Vagina (tissue), 2 donors: Measurements from ENCODE around the gene MXRA7. TPM values are rescaled to one million over a fixed set of nuclear protein-coding genes. Genes with fewer than 3 reads are reported as not detected.
"Not testable (repeated sequence)": the region's sequence is repeated elsewhere in the genome, so short reads cannot be mapped to it uniquely, and the experiment has no call there.

Experiments
- DNase-seq, 2 donors: peaks; one replicate each; pipeline ENCODE4 v3.0.0-alpha.2; 2017; ENCODE audit errors: extremely low spot score in 2 of 2
- H3K27ac ChIP-seq: fragments of 200-600 bp; sonication (generic); one replicate; pipeline ENCODE4 v1.5.1; 2019
- H3K27me3 ChIP-seq: fragments of 200-600 bp; sonication (generic); one replicate; pipeline ENCODE4 v1.5.1; 2019
- H3K36me3 ChIP-seq, 2 donors: fragments of 200-600 bp; sonication (generic); one replicate each; pipeline ENCODE4 v1.5.1; 2017 to 2019
- H3K4me1 ChIP-seq: fragments of 200-600 bp; sonication (generic); one replicate; pipeline ENCODE4 v1.5.1; 2019
- H3K4me3 ChIP-seq, 2 donors: fragments of 200-600 bp; sonication (generic); 1 replicate in 1 of 2; 2 replicates in 1 of 2; pipeline ENCODE4 v1.5.1; 2016 to 2019
- H3K9me3 ChIP-seq: fragments of 200-600 bp; sonication (generic); one replicate; pipeline ENCODE4 v1.5.1; 2019
- POLR2A ChIP-seq, 2 donors: fragments of 450-650 bp; IDR thresholded peaks; one replicate each; pipeline ENCODE4 v1.6.1; 2017; ENCODE audit warnings: antibody characterized with exemption in 2 of 2, mild to moderate bottlenecking in 2 of 2, moderate library complexity in 2 of 2
- POLR2AphosphoS5 ChIP-seq, 2 donors: sonication (generic); formaldehyde crosslinking; IDR thresholded peaks; one replicate each; pipeline ENCODE4 v1.9.0; 2017; ENCODE audit warnings: antibody characterized with exemption in 2 of 2, mild to moderate bottlenecking in 2 of 2, low read depth in 1 of 2; ENCODE audit not compliant: insufficient read depth in 1 of 2
- intact Hi-C: fragments of 100-400 bp; cut with DNase I; formaldehyde crosslinking; loops from one replicate; pipeline ENCODE4 v1.15.1; 2023
- total RNA-seq: library from RNA; depleted of rRNA; stranded (reverse); fragments of >200 nt; gene quantifications from one replicate; pipeline ENCODE4 v1.2.3, GENCODE V29; 2016
- TF ChIP-seq, protein P1 (sequence below), 3 experiments: fragments of 450-650 bp in 2 of 3; fragments of 200-600 bp in 1 of 3; sonication (generic) in 1 of 3; IDR thresholded peaks; one replicate each; pipeline ENCODE4 v1.5.1; 2017 to 2019; ENCODE audit warnings: antibody characterized with exemption in 3 of 3, mild to moderate bottlenecking in 2 of 3, moderate library complexity in 2 of 3

Gene MXRA7
- total RNA-seq, 1 donor from 2014 or later, result 114 TPM

DNA sequence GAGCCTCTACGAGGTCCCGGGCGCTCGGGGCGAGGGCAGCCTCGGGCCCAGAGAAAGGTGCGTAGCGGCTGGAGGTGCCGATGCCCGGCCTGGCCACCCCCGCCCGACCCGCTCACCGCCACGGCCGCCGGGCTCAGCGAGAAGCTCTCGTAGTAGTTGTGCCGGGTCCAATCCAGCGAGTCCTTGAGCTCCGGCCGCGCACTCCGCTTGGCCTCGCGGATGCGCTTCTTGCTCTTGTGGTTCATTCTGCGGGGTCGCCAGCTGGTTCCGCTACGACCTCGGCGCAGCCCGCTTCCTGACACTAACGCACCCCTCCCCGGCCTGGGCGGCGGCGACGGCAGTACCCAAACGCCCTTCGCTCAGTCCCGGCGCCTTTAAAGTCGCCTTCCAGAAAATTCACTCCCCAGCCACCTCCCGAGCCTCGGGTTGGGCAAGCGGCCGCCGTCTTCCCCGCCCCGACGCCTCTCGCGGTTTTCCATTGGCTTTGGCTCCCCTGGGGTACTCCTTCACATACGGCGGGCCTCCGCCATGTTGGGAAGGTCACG lies 15.5 kb upstream of the MXRA7 start, which contains the start of gene JMJD6:
TSS of gene JMJD6 (minus strand) at position 376 of the 545 bp plus-strand sequence. CDS start at position 245, 131 bp downstream.
- peaks cover 0 to 47% of the 10 kb centered on the region in 2 donors for H3K36me3 ChIP-seq
- peak within 1 kb of the TSS; percentile 99 for H3K27ac ChIP-seq
- no peaks in the 10 kb centered on the region for H3K27me3 ChIP-seq
- TF ChIP-seq, protein P1, sequence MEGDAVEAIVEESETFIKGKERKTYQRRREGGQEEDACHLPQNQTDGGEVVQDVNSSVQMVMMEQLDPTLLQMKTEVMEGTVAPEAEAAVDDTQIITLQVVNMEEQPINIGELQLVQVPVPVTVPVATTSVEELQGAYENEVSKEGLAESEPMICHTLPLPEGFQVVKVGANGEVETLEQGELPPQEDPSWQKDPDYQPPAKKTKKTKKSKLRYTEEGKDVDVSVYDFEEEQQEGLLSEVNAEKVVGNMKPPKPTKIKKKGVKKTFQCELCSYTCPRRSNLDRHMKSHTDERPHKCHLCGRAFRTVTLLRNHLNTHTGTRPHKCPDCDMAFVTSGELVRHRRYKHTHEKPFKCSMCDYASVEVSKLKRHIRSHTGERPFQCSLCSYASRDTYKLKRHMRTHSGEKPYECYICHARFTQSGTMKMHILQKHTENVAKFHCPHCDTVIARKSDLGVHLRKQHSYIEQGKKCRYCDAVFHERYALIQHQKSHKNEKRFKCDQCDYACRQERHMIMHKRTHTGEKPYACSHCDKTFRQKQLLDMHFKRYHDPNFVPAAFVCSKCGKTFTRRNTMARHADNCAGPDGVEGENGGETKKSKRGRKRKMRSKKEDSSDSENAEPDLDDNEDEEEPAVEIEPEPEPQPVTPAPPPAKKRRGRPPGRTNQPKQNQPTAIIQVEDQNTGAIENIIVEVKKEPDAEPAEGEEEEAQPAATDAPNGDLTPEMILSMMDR (IDR thresholded peaks at IDR 0.05), result no peak
- TF ChIP-seq POLR2AphosphoS5 (IDR thresholded peaks at IDR 0.05; ENCODE audit: insufficient read depth in 1 of 2, low read depth in 1 of 2), result peak; percentile 94 to 97
- TF ChIP-seq POLR2A (IDR thresholded peaks at IDR 0.05), result peak in 1 of 2 donors; percentile 94
- peak within 1 kb of the TSS; percentile 80 to 95 for H3K4me3 ChIP-seq
- intact Hi-C loops, result no loop called here
- H3K9me3 ChIP-seq, result no peaks in the 10 kb centered on the region
- H3K4me1 ChIP-seq, result peaks cover 59% of the 10 kb centered on the region
- peak in 1 of 2 donors; percentile 99 for DNase-seq

DNA sequence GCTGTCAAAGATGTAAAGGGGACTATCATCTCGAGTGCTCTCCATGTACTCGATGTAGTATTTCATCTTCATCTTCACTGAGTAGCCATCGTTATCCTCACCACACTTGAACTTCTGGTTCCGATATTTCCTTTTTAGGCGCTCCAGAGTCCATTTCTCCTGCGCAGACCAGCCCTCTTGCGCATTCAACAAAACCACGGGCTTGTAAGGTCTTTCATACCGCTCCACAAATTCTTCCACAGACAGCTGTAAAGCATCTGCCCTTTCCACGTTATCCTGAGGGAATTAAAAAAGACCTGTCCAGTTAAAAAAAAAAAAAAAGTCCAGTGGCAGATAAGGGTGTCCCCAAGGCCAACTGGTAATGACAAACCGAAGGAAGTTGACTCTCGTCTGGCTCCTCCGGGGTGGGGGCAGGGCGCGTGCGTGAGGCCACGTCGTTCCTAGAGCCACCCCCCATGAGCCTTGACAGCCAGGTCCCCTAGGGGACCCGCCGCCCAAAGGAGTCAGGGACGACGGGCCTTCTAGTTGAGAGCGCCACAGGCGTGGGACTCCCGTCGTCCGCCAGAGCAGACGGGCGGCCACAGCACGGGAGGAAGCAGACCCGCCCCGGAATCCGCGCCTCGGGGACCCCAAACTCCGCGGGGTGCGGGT lies 14.9 kb upstream of the MXRA7 start:
- Histone ChIP-seq H3K4me1 (peaks cover 56% of the 10 kb centered on the region), H3K4me3 (peak overlapping the region; percentile 80 to 95), H3K9me3 (no peaks in the 10 kb centered on the region), H3K27ac (peak overlapping the region; percentile 99), H3K27me3 (no peaks in the 10 kb centered on the region), H3K36me3 (peaks cover 0 to 50% of the 10 kb centered on the region in 2 donors)
- DNase-seq, result no peak
- TF ChIP-seq POLR2AphosphoS5 (IDR thresholded peaks at IDR 0.05; ENCODE audit: insufficient read depth in 1 of 2, low read depth in 1 of 2), result peak in 1 of 2 donors; percentile 44
- TF ChIP-seq POLR2A (IDR thresholded peaks at IDR 0.05), result no peak
- TF ChIP-seq, protein P1 (IDR thresholded peaks at IDR 0.05), result no peak
- intact Hi-C loops, result no loop called here

DNA sequence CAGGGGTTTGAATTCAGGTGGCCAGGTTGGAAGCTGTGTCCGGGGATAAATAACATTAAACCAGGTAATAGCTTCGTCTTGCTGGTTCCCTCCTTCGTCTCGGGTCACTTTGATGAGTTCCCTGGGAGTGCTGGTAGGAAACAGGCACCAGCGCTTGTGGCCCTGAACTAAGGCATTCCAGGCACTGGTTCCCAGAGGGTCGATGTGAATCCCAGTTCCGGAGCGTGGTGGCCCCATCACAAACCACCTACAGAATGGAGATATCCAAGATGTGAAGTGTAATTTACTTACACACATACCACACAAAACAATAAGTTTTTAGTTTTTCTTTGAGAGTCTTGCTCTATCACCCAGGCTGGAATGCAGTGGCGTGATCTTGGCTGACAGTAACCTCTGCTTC lies 13.0 kb upstream of the MXRA7 start:
- Histone ChIP-seq H3K9me3 (no peaks in the 10 kb centered on the region), H3K27ac (no peak overlapping the region), H3K27me3 (no peaks in the 10 kb centered on the region), H3K4me1 (peaks cover 47% of the 10 kb centered on the region), H3K36me3 (peaks cover 0 to 58% of the 10 kb centered on the region in 2 donors), H3K4me3 (no peak overlapping the region)
- no peak for DNase-seq
- TF ChIP-seq, protein P1 (IDR thresholded peaks at IDR 0.05), result no peak
- TF ChIP-seq POLR2AphosphoS5 (IDR thresholded peaks at IDR 0.05; ENCODE audit: insufficient read depth in 1 of 2, low read depth in 1 of 2), result no peak
- no peak for TF ChIP-seq POLR2A (IDR thresholded peaks at IDR 0.05)
- intact Hi-C loops, result no loop called here

DNA sequence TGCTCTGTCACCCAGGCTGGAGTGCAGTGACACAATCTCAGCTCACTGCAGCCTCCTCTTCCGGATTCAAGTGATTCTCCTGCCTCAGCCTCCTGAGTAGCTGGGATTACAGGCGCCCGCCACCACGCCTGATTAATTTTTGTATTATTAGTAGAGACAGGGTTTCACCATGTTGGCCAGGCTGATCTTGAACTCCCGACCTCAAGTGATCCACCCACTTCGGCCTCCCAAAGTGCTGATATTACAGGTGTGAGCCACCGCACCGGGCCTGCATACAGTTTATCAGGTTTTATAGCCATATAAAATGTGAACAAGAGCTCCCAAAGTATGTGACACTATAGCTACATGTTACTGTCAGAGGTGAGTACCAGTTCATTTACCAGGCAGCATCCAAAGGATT lies 12.2 kb upstream of the MXRA7 start:
- H3K27me3 ChIP-seq, H3K4me3 ChIP-seq, H3K9me3 ChIP-seq, H3K27ac ChIP-seq, DNase-seq, intact Hi-C loops: not testable (repeated sequence)
- peaks cover 0 to 66% of the 10 kb centered on the region in 2 donors for H3K36me3 ChIP-seq
- H3K4me1 ChIP-seq, result peaks cover 38% of the 10 kb centered on the region

DNA sequence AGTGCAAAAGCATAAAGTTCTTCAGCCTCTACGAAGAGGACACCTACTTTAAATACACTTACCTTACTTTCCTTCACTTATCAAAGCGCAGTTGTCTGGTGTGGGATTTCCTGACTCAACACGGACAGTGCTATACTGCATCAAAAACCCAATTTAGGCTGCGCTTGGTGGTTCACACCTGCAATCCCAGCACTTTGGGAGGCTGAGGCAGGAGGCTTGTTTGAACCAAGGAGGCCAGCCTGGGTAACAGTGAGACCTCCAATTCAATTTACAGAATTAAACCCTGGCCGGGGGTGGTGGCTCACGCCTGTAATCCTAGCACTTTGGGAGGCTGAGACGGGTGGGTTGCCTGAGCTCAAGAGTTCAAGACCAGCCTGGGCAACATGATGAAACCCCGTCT lies 11.5 kb upstream of the MXRA7 start:
- Histone ChIP-seq H3K27me3 (no peaks in the 10 kb centered on the region), H3K36me3 (peaks cover 0 to 71% of the 10 kb centered on the region in 2 donors), H3K4me1 (peaks cover 31% of the 10 kb centered on the region), H3K27ac (no peak overlapping the region), H3K9me3 (no peaks in the 10 kb centered on the region), H3K4me3 (no peak overlapping the region)
- DNase-seq, result no peak
- TF ChIP-seq, protein P1 (IDR thresholded peaks at IDR 0.05), result no peak
- TF ChIP-seq POLR2AphosphoS5 (IDR thresholded peaks at IDR 0.05; ENCODE audit: insufficient read depth in 1 of 2, low read depth in 1 of 2) (no peak), POLR2A (IDR thresholded peaks at IDR 0.05) (no peak)
- intact Hi-C loops, result no loop called here
